ENCODE results near the gene TGFBR2.

Gene TGFBR2

DNA sequence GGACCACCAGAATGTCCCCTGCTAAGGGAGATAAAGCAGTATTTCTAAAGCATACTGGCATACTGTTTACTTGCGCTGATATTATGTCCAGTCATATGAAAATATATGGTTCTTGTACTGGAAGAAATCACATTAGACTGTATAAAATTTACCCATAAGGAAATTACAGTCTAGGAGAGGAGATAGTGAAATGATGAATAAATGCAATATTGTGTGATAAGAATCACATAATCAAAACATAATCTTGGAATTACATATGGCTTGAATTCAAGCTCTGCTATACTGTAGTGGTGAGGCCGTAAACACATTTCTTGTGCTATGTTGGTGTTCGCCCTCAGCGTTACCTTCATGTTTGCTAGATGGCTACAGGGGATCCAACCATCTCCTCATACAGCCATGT, 20.7 kb upstream of the TGFBR2 start:
- no peaks in the 10 kb centered on the region for H3K27me3 ChIP-seq (replicated peaks; ENCODE audit: control insufficient read depth, insufficient read depth, low read length)
- DNase-seq (ENCODE audit: low read depth) = no peak

DNA sequence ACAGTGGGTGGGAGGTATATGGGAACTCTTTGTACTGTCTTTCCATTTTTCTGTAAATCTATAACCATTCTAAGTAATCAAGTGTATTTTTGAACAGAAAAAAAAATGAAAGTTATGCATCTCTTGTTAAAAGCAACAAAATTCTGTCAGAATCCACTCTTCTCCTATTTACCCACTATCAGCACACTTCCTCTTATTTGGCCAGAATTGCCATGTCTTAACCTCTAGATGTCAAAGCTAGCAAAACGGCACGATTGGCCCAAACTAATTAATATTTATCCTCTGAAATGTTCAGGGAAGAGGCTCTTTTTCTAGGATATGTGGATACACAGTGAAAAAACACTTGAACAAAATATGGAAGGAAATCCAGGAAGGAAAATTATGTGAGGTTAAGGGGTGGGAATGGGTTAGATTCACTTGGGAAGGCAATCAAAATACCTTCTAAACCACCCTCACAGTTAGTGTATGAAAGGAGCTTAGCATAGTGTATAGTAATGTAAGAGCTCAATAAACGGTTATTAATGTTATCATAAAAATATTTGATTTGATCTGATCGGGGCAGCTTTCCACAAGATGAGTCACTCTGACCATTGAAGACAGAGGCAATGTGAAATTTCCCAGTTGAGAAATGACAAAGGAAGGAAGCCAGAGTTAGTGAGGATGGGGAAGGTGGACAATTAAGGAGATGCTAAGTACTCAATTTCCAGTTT, 20.1 kb upstream of the TGFBR2 start:
- no peak overlapping the region for H3K4me3 ChIP-seq (ENCODE audit: low read length)
- H3K9ac ChIP-seq (ENCODE audit: low read length) = no peak overlapping the region
- no peaks in the 10 kb centered on the region for H3K27me3 ChIP-seq (replicated peaks; ENCODE audit: control insufficient read depth, insufficient read depth, low read length)
- no peak for DNase-seq (ENCODE audit: low read depth)
- H3K9me3 ChIP-seq (ENCODE audit: control insufficient read depth, low read length) = no peaks in the 10 kb centered on the region
- peaks cover 10% of the 10 kb centered on the region for H3K4me1 ChIP-seq (ENCODE audit: control insufficient read depth, insufficient read depth, low read length)
- H3K36me3 ChIP-seq (ENCODE audit: control insufficient read depth, insufficient read depth, low read length, severe bottlenecking) = no peaks in the 10 kb centered on the region

More for the DNA sequence above, 20.7 kb upstream of the TGFBR2 start:
- Histone ChIP-seq H3K4me3 (ENCODE audit: low read length) (no peak overlapping the region), H3K4me1 (ENCODE audit: control insufficient read depth, insufficient read depth, low read length) (peaks cover 10% of the 10 kb centered on the region), H3K36me3 (ENCODE audit: control insufficient read depth, insufficient read depth, low read length, severe bottlenecking) (no peaks in the 10 kb centered on the region), H3K9ac (ENCODE audit: low read length) (no peak overlapping the region), H3K9me3 (ENCODE audit: control insufficient read depth, low read length) (no peaks in the 10 kb centered on the region)

- Histone ChIP-seq H3K9ac (ENCODE audit: low read length) (no peak overlapping the region), H3K9me3 (ENCODE audit: control insufficient read depth, low read length) (no peaks in the 10 kb centered on the region), H3K27me3 (replicated peaks; ENCODE audit: control insufficient read depth, insufficient read depth, low read length) (no peaks in the 10 kb centered on the region), H3K4me3 (ENCODE audit: low read length) (no peak overlapping the region), H3K36me3 (ENCODE audit: control insufficient read depth, insufficient read depth, low read length, severe bottlenecking) (no peaks in the 10 kb centered on the region), H3K4me1 (ENCODE audit: control insufficient read depth, insufficient read depth, low read length) (peaks cover 10% of the 10 kb centered on the region)
- no peak for DNase-seq (ENCODE audit: low read depth)
Measured at GRCh38 chr3:30586806-30587486, 19.5 kb upstream of the TGFBR2 start.

- Histone ChIP-seq H3K36me3 (ENCODE audit: control insufficient read depth, insufficient read depth, low read length, severe bottlenecking) (no peaks in the 10 kb centered on the region), H3K27me3 (replicated peaks; ENCODE audit: control insufficient read depth, insufficient read depth, low read length) (no peaks in the 10 kb centered on the region), H3K4me1 (ENCODE audit: control insufficient read depth, insufficient read depth, low read length) (peaks cover 10% of the 10 kb centered on the region), H3K9ac (ENCODE audit: low read length) (no peak overlapping the region), H3K4me3 (ENCODE audit: low read length) (no peak overlapping the region), H3K9me3 (ENCODE audit: control insufficient read depth, low read length) (no peaks in the 10 kb centered on the region)
- no peak for DNase-seq (ENCODE audit: low read depth)
Measured at GRCh38 chr3:30587904-30588303, 18.5 kb upstream of the TGFBR2 start.

DNA sequence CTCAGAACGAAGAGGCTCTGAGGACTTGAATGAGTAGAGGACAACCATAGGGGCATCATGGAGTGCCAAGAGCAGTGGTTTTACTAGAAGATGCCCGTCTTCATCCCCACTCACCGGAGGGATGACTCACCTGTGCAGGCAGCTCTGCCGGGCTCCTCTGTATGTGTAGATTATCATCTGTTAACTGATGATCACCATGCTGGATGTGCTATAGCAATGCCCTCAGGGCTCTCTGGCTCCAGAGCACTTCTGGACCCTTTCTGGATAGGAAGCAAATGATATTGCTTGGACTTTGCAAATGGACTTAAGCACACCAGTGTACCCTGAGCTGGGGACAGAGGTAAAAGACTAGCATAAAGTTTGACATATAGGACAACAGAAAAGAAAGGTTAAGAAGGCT, 10.2 kb upstream of the TGFBR2 start:
- Histone ChIP-seq H3K36me3 (ENCODE audit: control insufficient read depth, insufficient read depth, low read length, severe bottlenecking) (no peaks in the 10 kb centered on the region), H3K9ac (ENCODE audit: low read length) (no peak overlapping the region), H3K27me3 (replicated peaks; ENCODE audit: control insufficient read depth, insufficient read depth, low read length) (no peaks in the 10 kb centered on the region), H3K4me3 (ENCODE audit: low read length) (no peak overlapping the region), H3K4me1 (ENCODE audit: control insufficient read depth, insufficient read depth, low read length) (peaks cover 21% of the 10 kb centered on the region), H3K9me3 (ENCODE audit: control insufficient read depth, low read length) (peaks cover 4% of the 10 kb centered on the region)
- DNase-seq (ENCODE audit: low read depth) = no peak

GRCh38 chr3:30597131-30597768, 9.2 kb upstream of the TGFBR2 start:
- Histone ChIP-seq H3K27me3 (replicated peaks; ENCODE audit: control insufficient read depth, insufficient read depth, low read length) (no peaks in the 10 kb centered on the region), H3K36me3 (ENCODE audit: control insufficient read depth, insufficient read depth, low read length, severe bottlenecking) (no peaks in the 10 kb centered on the region), H3K4me1 (ENCODE audit: control insufficient read depth, insufficient read depth, low read length) (peaks cover 21% of the 10 kb centered on the region), H3K4me3 (ENCODE audit: low read length) (peak overlapping the region; percentile 38), H3K9me3 (ENCODE audit: control insufficient read depth, low read length) (peaks cover 4% of the 10 kb centered on the region), H3K9ac (ENCODE audit: low read length) (peak overlapping the region; percentile 39)
- peak; percentile 76 for DNase-seq (ENCODE audit: low read depth)

DNA sequence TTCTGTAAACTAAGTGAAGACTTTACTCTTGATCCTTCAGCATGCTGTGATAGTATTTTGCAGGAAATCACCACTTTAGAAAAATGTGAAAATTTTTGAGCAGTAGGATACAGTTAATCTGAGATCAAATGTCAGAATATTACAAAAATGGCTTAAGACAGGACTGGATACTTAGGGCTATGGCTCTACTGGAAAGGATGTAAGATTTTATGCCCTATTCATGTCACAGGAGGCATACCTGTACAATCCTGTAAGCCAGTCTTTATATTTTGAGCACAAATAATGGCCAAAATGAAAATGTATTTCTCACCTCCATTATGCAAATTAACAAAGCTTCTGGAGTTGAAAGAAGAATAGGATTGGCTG, 8.6 kb upstream of the TGFBR2 start:
- peak overlapping the region; percentile 5 for H3K9ac ChIP-seq (ENCODE audit: low read length)
- H3K4me1 ChIP-seq (ENCODE audit: control insufficient read depth, insufficient read depth, low read length) = peaks cover 21% of the 10 kb centered on the region
- peaks cover 4% of the 10 kb centered on the region for H3K9me3 ChIP-seq (ENCODE audit: control insufficient read depth, low read length)
- no peaks in the 10 kb centered on the region for H3K27me3 ChIP-seq (replicated peaks; ENCODE audit: control insufficient read depth, insufficient read depth, low read length)
- peak overlapping the region; percentile 38 for H3K4me3 ChIP-seq (ENCODE audit: low read length)
- no peak for DNase-seq (ENCODE audit: low read depth)
- H3K36me3 ChIP-seq (ENCODE audit: control insufficient read depth, insufficient read depth, low read length, severe bottlenecking) = no peaks in the 10 kb centered on the region

- Histone ChIP-seq H3K9ac (ENCODE audit: low read length) (no peak overlapping the region), H3K27me3 (replicated peaks; ENCODE audit: control insufficient read depth, insufficient read depth, low read length) (no peaks in the 10 kb centered on the region)
- DNase-seq (ENCODE audit: low read depth) = no peak
Measured at GRCh38 chr3:30598668-30599545, 7.5 kb upstream of the TGFBR2 start.

GRCh38 chr3:30600572-30600971, 5.8 kb upstream of the TGFBR2 start:
- no peak for DNase-seq (ENCODE audit: low read depth)
- no peaks in the 10 kb centered on the region for H3K36me3 ChIP-seq (ENCODE audit: control insufficient read depth, insufficient read depth, low read length, severe bottlenecking)
- H3K9ac ChIP-seq (ENCODE audit: low read length) = no peak overlapping the region
- no peaks in the 10 kb centered on the region for H3K27me3 ChIP-seq (replicated peaks; ENCODE audit: control insufficient read depth, insufficient read depth, low read length)
- H3K9me3 ChIP-seq (ENCODE audit: control insufficient read depth, low read length) = no peaks in the 10 kb centered on the region
- H3K4me1 ChIP-seq (ENCODE audit: control insufficient read depth, insufficient read depth, low read length) = peaks cover 22% of the 10 kb centered on the region
- no peak overlapping the region for H3K4me3 ChIP-seq (ENCODE audit: low read length)

More at GRCh38 chr3:30598668-30599545, 7.5 kb upstream of the TGFBR2 start:
- peaks cover 4% of the 10 kb centered on the region for H3K9me3 ChIP-seq (ENCODE audit: control insufficient read depth, low read length)
- H3K4me3 ChIP-seq (ENCODE audit: low read length) = no peak overlapping the region
- no peaks in the 10 kb centered on the region for H3K36me3 ChIP-seq (ENCODE audit: control insufficient read depth, insufficient read depth, low read length, severe bottlenecking)
- H3K4me1 ChIP-seq (ENCODE audit: control insufficient read depth, insufficient read depth, low read length) = peaks cover 21% of the 10 kb centered on the region

- H3K36me3 ChIP-seq (ENCODE audit: control insufficient read depth, insufficient read depth, low read length, severe bottlenecking) = no peaks in the 10 kb centered on the region
- H3K4me1 ChIP-seq (ENCODE audit: control insufficient read depth, insufficient read depth, low read length) = peaks cover 11% of the 10 kb centered on the region
- DNase-seq (ENCODE audit: low read depth) = no peak
- H3K9ac ChIP-seq (ENCODE audit: low read length) = no peak overlapping the region
- no peaks in the 10 kb centered on the region for H3K9me3 ChIP-seq (ENCODE audit: control insufficient read depth, low read length)
- no peaks in the 10 kb centered on the region for H3K27me3 ChIP-seq (replicated peaks; ENCODE audit: control insufficient read depth, insufficient read depth, low read length)
- no peak overlapping the region for H3K4me3 ChIP-seq (ENCODE audit: low read length)
Measured at GRCh38 chr3:30602946-30603345, 3.5 kb upstream of the TGFBR2 start.

DNA sequence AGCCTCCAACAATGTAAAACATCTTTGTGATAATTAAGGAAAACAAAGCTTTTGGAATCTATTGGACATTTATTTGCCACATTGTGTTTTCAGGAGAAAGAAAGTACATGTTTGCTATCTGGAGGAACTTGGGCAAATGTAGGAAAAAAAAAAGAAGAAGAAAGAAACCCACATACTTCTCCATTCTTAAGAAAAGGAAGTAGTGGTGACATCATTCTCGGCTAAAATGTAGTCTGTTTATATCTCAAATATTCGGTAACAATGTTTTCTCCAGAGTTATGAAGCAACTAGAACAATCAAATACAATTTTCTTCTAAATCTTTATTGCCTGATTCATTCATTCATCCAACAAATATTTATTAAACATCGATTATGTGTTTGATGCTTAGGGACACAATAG, 2.3 kb upstream of the TGFBR2 start:
- H3K4me1 ChIP-seq (ENCODE audit: control insufficient read depth, insufficient read depth, low read length) = peaks cover 6% of the 10 kb centered on the region
- no peaks in the 10 kb centered on the region for H3K9me3 ChIP-seq (ENCODE audit: control insufficient read depth, low read length)
- no peak for DNase-seq (ENCODE audit: low read depth)
- no peak overlapping the region for H3K9ac ChIP-seq (ENCODE audit: low read length)
- H3K36me3 ChIP-seq (ENCODE audit: control insufficient read depth, insufficient read depth, low read length, severe bottlenecking) = no peaks in the 10 kb centered on the region
- no peak overlapping the region for H3K4me3 ChIP-seq (ENCODE audit: low read length)
- H3K27me3 ChIP-seq (replicated peaks; ENCODE audit: control insufficient read depth, insufficient read depth, low read length) = no peaks in the 10 kb centered on the region

All from adipocyte (in vitro differentiated cells).